Upper lobe of right lung (tissue), 1 donor: Measurements from ENCODE around the gene ZRANB1. TPM values are rescaled to one million over a fixed set of nuclear protein-coding genes. Genes with fewer than 3 reads are reported as not detected.
"Not testable (repeated sequence)": the region's sequence is repeated elsewhere in the genome, so short reads cannot be mapped to it uniquely, and the experiment has no call there.

Experiments
- ATAC-seq: fragments of 200-7000 bp; cut with Tn5 transposase; one replicate; pipeline ENCODE4 v1.9.1; 2020; ENCODE audit warnings: mild to moderate bottlenecking, moderate library complexity
- DNase-seq: peaks from one replicate; pipeline ENCODE4 v3.0.0-alpha.2; 2020
- H3K27ac ChIP-seq: fragments of 200-600 bp; one replicate; pipeline ENCODE4 v1.8.0; 2022
- H3K27me3 ChIP-seq: fragments of 200-600 bp; one replicate; pipeline ENCODE4 v1.8.0; 2022; ENCODE audit warnings: mild to moderate bottlenecking
- H3K36me3 ChIP-seq: fragments of 200-600 bp; one replicate; pipeline ENCODE4 v1.8.0; 2022
- H3K4me1 ChIP-seq: fragments of 200-600 bp; one replicate; pipeline ENCODE4 v1.8.0; 2022
- H3K4me3 ChIP-seq: fragments of 200-600 bp; one replicate; pipeline ENCODE4 v1.8.0; 2022; ENCODE audit warnings: mild to moderate bottlenecking
- H3K9me3 ChIP-seq: fragments of 200-600 bp; one replicate; pipeline ENCODE4 v1.8.0; 2022
- intact Hi-C: fragments of 100-400 bp; cut with DNase I; formaldehyde crosslinking; loops from one replicate; pipeline ENCODE4 v1.11.0; 2022
- total RNA-seq: library from RNA; stranded (reverse); fragmentation: NEBNext Ultra II Directional; extraction: Animal tissue kit (Norgen Biotek cat#: 25700); gene quantifications from one replicate; pipeline ENCODE4 v1.2.1, GENCODE V29; 2021
- TF ChIP-seq, protein P1 (sequence below): fragments of 200-600 bp; IDR thresholded peaks from one replicate; pipeline ENCODE4 v1.8.0; 2022; ENCODE audit warnings: antibody characterized with exemption
- donor health status: DM: no; HTN: yes; CAD: no; lungs with severe emphysema.

Gene ZRANB1
- total RNA-seq, 1 donor from 2014 or later: 20.5 TPM

DNA sequence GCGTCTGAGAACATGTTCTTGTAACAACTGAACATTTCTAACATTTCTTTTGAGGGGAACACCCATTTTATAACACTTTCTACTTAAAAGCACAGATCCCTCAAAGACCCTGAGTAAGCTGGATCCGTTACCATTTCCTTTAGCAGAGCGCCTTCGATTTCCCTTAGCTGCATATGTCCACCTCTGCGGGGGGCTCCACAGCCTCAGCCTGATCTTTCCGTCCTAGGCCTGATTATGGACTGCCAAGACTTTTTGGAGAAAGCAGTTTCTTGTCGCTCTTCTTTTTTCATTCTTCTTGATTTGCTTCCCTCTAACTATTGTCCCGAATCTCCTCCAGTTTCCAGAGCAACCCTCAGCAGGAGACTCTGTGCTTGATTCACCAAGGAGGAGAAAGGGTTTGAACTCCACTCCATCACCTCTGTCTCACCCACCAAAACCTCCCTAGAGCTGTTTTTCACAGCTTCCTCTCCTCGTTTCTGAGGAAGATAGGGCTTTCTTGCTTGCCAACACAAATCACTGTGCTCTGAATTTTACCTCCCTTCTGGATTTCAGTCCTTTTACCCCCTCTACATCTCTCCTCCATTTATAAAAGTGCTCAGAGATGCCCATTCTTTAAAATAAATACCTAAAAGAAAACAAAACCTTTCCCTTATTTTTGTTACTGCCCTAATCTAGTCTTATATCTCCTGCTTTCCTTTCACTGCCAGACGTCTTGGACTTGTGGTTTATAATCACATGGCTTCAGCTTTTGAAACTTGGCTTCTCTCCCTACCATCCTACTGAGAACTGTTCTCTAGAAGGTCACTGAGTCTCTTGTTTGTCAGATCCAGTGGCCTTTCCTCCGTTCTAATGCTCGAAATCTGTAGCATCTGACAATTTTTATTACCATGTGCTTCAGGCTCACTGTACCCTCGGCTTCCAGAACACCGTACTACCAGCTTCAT is 30.5 kb upstream of the ZRANB1 start:
- intact Hi-C loops: no loop called here
- H3K9me3 ChIP-seq: no peaks in the 10 kb centered on the region
- peak overlapping the region; percentile 65 for H3K27ac ChIP-seq
- DNase-seq (no peak), ATAC-seq (peak; percentile 27)
- TF ChIP-seq, protein P1, sequence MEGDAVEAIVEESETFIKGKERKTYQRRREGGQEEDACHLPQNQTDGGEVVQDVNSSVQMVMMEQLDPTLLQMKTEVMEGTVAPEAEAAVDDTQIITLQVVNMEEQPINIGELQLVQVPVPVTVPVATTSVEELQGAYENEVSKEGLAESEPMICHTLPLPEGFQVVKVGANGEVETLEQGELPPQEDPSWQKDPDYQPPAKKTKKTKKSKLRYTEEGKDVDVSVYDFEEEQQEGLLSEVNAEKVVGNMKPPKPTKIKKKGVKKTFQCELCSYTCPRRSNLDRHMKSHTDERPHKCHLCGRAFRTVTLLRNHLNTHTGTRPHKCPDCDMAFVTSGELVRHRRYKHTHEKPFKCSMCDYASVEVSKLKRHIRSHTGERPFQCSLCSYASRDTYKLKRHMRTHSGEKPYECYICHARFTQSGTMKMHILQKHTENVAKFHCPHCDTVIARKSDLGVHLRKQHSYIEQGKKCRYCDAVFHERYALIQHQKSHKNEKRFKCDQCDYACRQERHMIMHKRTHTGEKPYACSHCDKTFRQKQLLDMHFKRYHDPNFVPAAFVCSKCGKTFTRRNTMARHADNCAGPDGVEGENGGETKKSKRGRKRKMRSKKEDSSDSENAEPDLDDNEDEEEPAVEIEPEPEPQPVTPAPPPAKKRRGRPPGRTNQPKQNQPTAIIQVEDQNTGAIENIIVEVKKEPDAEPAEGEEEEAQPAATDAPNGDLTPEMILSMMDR: no peak
- H3K27me3 ChIP-seq: no peaks in the 10 kb centered on the region
- peaks cover 19% of the 10 kb centered on the region for H3K4me1 ChIP-seq
- H3K4me3 ChIP-seq: no peak overlapping the region
- H3K36me3 ChIP-seq: no peaks in the 10 kb centered on the region

DNA sequence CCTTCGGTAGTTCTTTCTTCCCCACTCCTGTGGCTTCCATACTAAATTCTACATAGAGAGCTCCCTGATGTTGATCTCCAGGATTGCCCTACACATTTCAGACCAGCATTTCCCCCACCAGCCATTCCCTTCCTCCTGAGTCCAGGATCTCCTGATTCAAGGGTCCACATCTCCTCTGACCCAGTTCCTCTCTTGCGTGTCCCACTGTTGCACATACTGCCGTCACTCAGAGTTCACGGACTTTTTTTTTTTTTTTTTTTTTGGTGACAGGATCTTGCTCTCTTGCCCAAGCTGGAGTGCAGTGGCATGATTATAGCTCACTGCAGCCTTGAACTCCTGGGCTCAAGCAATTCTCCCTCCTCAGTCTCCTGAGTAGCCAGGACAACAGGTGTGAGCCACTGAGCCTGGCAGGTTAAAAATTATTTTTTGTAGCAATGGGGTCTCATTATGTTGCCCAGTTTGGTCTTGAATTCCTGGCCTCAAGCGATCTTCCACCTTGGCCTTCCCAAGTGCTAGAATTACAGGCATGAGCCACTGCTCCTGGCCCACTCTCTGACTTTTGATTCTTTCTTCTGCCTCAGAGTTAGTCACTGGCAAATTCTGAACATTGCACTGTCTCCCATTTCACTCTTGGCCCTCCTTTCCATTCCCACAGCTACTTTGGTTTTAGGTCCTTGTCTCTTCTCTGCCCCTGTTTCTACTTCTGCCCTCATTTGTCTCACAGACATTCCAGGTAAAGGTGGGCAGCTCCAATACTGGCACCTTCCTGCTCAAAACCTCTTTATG is 29.6 kb upstream of the ZRANB1 start:
- no peak overlapping the region for H3K4me3 ChIP-seq
- no peaks in the 10 kb centered on the region for H3K27me3 ChIP-seq
- DNase-seq: no peak
- no peak for ATAC-seq
- no peaks in the 10 kb centered on the region for H3K9me3 ChIP-seq
- TF ChIP-seq, protein P1: no peak
- intact Hi-C loops: no loop called here
- H3K27ac ChIP-seq: peak overlapping the region; percentile 65
- H3K36me3 ChIP-seq: no peaks in the 10 kb centered on the region
- peaks cover 19% of the 10 kb centered on the region for H3K4me1 ChIP-seq

DNA sequence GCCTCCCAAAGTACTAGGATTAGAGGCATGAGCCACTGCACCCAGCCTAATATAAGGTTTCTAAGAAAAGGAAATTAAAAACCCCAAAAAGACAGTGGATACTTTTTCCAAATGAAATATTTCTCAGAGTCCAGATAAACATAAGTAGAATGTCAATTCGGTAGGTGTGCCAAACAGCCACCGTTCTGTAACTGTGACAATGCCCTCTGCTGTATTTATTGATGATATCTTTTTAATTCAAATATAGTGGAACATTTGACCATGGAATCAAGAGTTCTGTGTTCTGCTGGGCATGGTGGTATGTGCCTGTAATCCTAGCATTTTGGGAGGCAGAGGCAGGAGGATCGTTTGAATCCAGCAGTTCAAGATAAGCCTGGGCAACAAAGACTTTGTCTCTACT is 28.8 kb upstream of the ZRANB1 start:
- DNase-seq: no peak
- Histone ChIP-seq H3K4me3 (no peak overlapping the region), H3K36me3 (no peaks in the 10 kb centered on the region), H3K4me1 (peaks cover 19% of the 10 kb centered on the region), H3K9me3 (no peaks in the 10 kb centered on the region), H3K27ac (no peak overlapping the region), H3K27me3 (no peaks in the 10 kb centered on the region)
- no peak for ATAC-seq
- intact Hi-C loops: no loop called here
- TF ChIP-seq, protein P1: no peak

DNA sequence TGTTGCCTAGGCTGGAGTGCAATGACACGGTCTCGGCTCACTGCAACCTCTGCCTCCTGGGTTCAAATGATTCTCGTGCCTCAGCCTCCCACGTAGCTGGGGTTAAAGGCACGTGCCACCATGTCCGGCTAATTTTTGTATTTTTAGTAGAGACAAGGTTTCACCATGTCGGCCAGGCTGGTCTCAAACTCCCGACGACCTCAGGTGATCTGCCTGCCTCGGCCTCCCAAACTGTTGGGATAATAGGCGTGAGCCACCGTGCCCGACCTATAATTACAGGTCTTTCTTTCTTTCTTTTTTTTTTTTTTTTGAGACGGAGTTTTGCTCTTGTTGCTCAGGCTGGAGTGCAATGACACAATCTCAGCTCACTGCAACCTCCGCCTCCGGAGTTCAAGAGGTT is 27.5 kb upstream of the ZRANB1 start:
- H3K27me3 ChIP-seq, H3K36me3 ChIP-seq, H3K4me3 ChIP-seq, ATAC-seq, intact Hi-C loops, H3K9me3 ChIP-seq, H3K27ac ChIP-seq, DNase-seq: not testable (repeated sequence)
- H3K4me1 ChIP-seq: peaks cover 31% of the 10 kb centered on the region

DNA sequence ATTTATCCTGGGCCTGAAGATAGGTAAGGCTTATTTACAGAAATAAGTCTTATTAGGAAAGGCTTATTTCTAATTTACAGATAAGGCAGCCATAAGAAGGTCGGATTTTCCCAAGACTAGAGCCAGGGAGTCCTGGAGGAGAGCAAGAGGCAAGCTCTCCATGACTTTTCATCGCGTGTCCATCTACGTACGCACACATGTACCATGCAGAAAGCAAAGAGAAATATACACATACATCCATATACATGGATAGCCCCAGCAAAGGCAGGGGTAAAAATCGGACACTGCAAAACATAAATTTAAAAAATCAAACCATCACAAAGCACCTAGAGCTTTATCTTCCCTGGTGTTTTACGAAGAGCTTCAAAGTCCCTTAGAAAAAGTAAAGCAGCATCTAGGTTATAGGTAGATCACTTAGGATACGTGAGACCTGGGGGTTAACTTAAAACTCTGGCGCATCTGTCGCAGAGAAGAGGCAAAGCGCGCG is 25.8 kb upstream of the ZRANB1 start:
- peak overlapping the region; percentile 94 for H3K27ac ChIP-seq
- no peaks in the 10 kb centered on the region for H3K9me3 ChIP-seq
- H3K36me3 ChIP-seq: no peaks in the 10 kb centered on the region
- H3K4me3 ChIP-seq: peak overlapping the region; percentile 71
- DNase-seq (no peak), ATAC-seq (no peak)
- intact Hi-C loops: no loop called here
- H3K27me3 ChIP-seq: no peaks in the 10 kb centered on the region
- peaks cover 39% of the 10 kb centered on the region for H3K4me1 ChIP-seq
- TF ChIP-seq, protein P1: no peak
